Peyer's patch (tissue), 4 donors: ENCODE measurements around the gene MAGEC2. TPM values are rescaled to one million over a fixed set of nuclear protein-coding genes. Genes with fewer than 3 reads are reported as not detected.

Source experiments
- DNase-seq, 3 donors: peaks; one replicate each; pipeline ENCODE4 v3.0.0-alpha.2; 2017 to 2019
- H3K27ac ChIP-seq, 4 donors: fragments of 200-600 bp; sonication (generic); one replicate each; pipeline ENCODE4 v1.5.1; 2016 to 2019
- H3K27me3 ChIP-seq, 2 donors: fragments of 200-600 bp; sonication (generic); one replicate each; pipeline ENCODE4 v1.5.1; 2019
- H3K36me3 ChIP-seq, 3 donors: fragments of 200-600 bp; sonication (generic); one replicate each; pipeline ENCODE4 v1.5.1; 2016 to 2019
- H3K4me1 ChIP-seq, 4 donors: fragments of 200-600 bp; sonication (generic); one replicate each; pipeline ENCODE4 v1.5.1; 2016 to 2019
- H3K4me3 ChIP-seq, 4 donors: fragments of 200-600 bp; sonication (generic); 1 replicate in 3 of 4; 2 replicates in 1 of 4; pipeline ENCODE4 v1.5.1; 2016 to 2019; ENCODE audit warnings: mild to moderate bottlenecking in 1 of 4
- H3K9me3 ChIP-seq, 4 donors: fragments of 200-600 bp; sonication (generic); one replicate each; pipeline ENCODE4 v1.5.1; 2016 to 2019; ENCODE audit warnings: mild to moderate bottlenecking in 1 of 4
- CTCF ChIP-seq, 6 experiments: fragments of 450-650 bp in 4 of 6; fragments of 200-600 bp in 2 of 6; sonication (generic) in 1 of 6; IDR thresholded peaks; one replicate each; pipeline ENCODE4 v1.5.1; 2017 to 2019; ENCODE audit warnings: antibody characterized with exemption in 6 of 6, mild to moderate bottlenecking in 3 of 6, moderate library complexity in 1 of 6
- POLR2A ChIP-seq, 2 donors: fragments of 450-650 bp; IDR thresholded peaks; one replicate each; pipeline ENCODE4 v1.5.1; 2017; ENCODE audit warnings: antibody characterized with exemption in 2 of 2, mild to moderate bottlenecking in 2 of 2, moderate library complexity in 2 of 2
- total RNA-seq, 4 donors: library from RNA; depleted of rRNA; stranded (reverse); fragments of >200 nt; gene quantifications; one replicate each; pipeline ENCODE4 v1.1.0, GENCODE V29; 2016

The MAGEC2 gene
- total RNA-seq, 4 donors from 2014 or later: not detected

DNA sequence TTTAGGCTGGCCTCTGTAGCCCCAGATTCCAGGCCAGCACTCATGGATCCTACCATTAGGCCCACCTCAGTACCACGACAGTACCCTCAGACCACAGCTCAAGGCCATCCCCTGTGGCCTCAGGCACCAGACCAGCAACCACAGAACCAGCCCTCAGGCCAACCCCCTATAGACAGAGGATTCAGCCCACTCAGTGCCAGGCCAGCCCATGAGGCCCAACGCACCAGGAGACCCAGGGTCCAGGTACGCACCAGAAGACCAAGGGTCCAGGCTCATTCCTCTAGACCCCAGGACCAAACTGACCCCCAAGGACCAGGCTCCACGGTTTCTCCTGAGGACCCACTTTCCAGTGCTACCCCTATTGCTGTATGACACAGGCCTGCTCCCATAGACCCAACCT is 39.5 kb upstream of the MAGEC2 start:
- no peaks in the 10 kb centered on the region for H3K9me3 ChIP-seq
- no peak for DNase-seq
- no peaks in the 10 kb centered on the region for H3K27me3 ChIP-seq
- no peak for TF ChIP-seq CTCF (IDR thresholded peaks at IDR 0.05)
- no peak for TF ChIP-seq POLR2A (IDR thresholded peaks at IDR 0.05)
- H3K4me1 ChIP-seq: no peaks in the 10 kb centered on the region
- H3K27ac ChIP-seq: no peak overlapping the region
- no peak overlapping the region for H3K4me3 ChIP-seq
- no peaks in the 10 kb centered on the region for H3K36me3 ChIP-seq

DNA sequence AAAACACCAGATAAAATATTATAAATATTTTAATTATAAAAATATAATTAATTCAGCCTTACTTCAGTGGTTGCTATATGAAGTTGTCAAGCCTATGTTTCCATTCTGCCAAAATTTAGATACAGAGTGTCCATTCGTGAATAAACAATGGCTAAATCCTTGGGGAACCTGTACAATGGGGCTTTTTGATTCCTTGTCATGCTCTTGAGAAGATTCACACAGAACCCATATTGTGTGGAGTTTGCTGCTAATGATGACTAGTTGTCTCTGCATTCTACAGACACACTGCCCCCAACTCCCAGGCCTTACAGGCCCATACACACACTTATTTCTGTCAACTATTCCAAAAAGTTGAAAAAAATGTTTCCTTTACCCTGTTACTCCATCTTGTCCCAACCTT is 33.4 kb upstream of the MAGEC2 start:
- Histone ChIP-seq H3K27ac (no peak overlapping the region), H3K27me3 (no peaks in the 10 kb centered on the region), H3K4me1 (no peaks in the 10 kb centered on the region), H3K4me3 (no peak overlapping the region), H3K36me3 (no peaks in the 10 kb centered on the region), H3K9me3 (no peaks in the 10 kb centered on the region)
- no peak for DNase-seq
- no peak for TF ChIP-seq CTCF (IDR thresholded peaks at IDR 0.05)
- no peak for TF ChIP-seq POLR2A (IDR thresholded peaks at IDR 0.05)

- TF ChIP-seq POLR2A (IDR thresholded peaks at IDR 0.05) (no peak), CTCF (IDR thresholded peaks at IDR 0.05) (no peak)
- no peaks in the 10 kb centered on the region for H3K27me3 ChIP-seq
- H3K36me3 ChIP-seq: no peaks in the 10 kb centered on the region
- H3K4me3 ChIP-seq: no peak overlapping the region
- no peak for DNase-seq
- no peaks in the 10 kb centered on the region for H3K9me3 ChIP-seq
- H3K27ac ChIP-seq: no peak overlapping the region
- no peaks in the 10 kb centered on the region for H3K4me1 ChIP-seq
Observed at GRCh38 chrX:142233400-142233799, 28.3 kb upstream of the MAGEC2 start.

GRCh38 chrX:142214081-142214480 is 9.0 kb upstream of the MAGEC2 start:
- no peak for DNase-seq
- H3K27me3 ChIP-seq: no peaks in the 10 kb centered on the region
- no peaks in the 10 kb centered on the region for H3K36me3 ChIP-seq
- no peaks in the 10 kb centered on the region for H3K4me1 ChIP-seq
- TF ChIP-seq POLR2A (IDR thresholded peaks at IDR 0.05): no peak
- no peak for TF ChIP-seq CTCF (IDR thresholded peaks at IDR 0.05)
- H3K27ac ChIP-seq: no peak overlapping the region
- H3K9me3 ChIP-seq: no peaks in the 10 kb centered on the region
- no peak overlapping the region for H3K4me3 ChIP-seq

DNA sequence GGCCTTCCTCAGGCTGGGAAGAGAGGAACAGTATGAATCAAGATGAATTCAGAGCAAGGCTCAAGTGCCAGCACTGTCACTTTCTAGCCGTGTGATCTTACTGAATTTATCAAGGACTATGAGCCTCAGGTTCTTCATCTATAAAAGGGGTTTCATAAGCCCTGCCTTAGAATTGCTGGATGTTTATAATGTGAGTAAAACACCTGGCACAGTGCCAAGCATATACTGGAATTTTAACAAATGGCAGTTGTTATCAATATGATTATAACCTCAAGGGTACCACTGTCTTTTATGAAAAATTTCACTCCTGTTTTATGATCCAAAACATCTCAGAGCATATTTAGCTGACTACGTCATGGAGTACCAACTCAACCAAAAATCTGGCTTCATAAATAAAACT is 4.0 kb downstream of the MAGEC2 start:
- DNase-seq: no peak
- Histone ChIP-seq H3K9me3 (no peaks in the 10 kb centered on the region), H3K27ac (no peak overlapping the region), H3K36me3 (no peaks in the 10 kb centered on the region), H3K4me1 (no peaks in the 10 kb centered on the region), H3K4me3 (no peak overlapping the region), H3K27me3 (no peaks in the 10 kb centered on the region)
- TF ChIP-seq POLR2A (IDR thresholded peaks at IDR 0.05) (no peak), CTCF (IDR thresholded peaks at IDR 0.05) (no peak)

GRCh38 chrX:142186103-142186502 is 19.0 kb downstream of the MAGEC2 start:
- H3K4me1 ChIP-seq: no peaks in the 10 kb centered on the region
- DNase-seq: no peak
- H3K36me3 ChIP-seq: no peaks in the 10 kb centered on the region
- H3K9me3 ChIP-seq: no peaks in the 10 kb centered on the region
- H3K27ac ChIP-seq: no peak overlapping the region
- no peaks in the 10 kb centered on the region for H3K27me3 ChIP-seq
- H3K4me3 ChIP-seq: no peak overlapping the region
- TF ChIP-seq CTCF (IDR thresholded peaks at IDR 0.05) (no peak), POLR2A (IDR thresholded peaks at IDR 0.05) (no peak)
